ENCODE data around the gene MRPS18B.

MRPS18B gene

DNA sequence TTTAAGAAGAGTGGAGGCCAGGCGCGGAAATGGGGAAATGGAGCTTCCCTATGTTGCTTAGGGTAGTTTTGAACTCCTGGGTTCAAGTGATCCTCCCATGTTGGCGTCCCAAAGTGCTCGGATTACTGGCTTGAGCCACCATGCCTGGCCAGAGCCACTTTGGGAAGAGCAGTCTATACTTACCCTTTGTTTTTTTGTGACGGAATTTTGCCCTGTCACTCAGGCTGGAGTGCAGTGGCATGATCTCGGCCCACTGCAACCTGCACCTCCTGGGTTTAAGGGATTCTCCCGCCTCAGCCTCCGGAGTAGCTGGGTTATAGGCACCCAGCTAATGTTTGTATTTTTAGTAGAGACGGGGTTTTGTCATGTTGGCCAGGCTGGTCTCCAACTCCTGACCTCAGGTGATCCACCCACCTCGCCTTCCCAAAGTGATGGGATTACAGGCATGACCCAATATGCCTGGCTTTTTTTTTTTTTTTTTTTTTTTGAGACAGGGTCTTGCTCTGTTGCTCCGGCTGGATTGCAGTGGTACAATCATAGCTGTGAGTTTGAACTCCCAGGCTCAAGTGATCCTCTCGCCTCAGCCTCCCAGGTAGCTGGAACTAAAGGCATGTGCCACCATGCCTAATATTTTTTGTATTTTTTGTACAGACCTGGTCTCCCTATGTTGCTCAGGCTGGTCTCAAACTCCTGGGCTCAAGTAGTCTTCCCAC is 18.6 kb upstream of the MRPS18B start:
- Mint-ChIP-seq H3K27ac (peak overlapping the region; percentile 56), H3K4me1 (peaks cover 28% of the 10 kb centered on the region), H3K9me3 (no peaks in the 10 kb centered on the region), H3K4me3 (no peak overlapping the region), H3K36me3 (peaks cover 100% of the 10 kb centered on the region)
- DNase-seq (ENCODE audit: low spot score in 2 of 2) (no peak), ATAC-seq (no peak)

DNA sequence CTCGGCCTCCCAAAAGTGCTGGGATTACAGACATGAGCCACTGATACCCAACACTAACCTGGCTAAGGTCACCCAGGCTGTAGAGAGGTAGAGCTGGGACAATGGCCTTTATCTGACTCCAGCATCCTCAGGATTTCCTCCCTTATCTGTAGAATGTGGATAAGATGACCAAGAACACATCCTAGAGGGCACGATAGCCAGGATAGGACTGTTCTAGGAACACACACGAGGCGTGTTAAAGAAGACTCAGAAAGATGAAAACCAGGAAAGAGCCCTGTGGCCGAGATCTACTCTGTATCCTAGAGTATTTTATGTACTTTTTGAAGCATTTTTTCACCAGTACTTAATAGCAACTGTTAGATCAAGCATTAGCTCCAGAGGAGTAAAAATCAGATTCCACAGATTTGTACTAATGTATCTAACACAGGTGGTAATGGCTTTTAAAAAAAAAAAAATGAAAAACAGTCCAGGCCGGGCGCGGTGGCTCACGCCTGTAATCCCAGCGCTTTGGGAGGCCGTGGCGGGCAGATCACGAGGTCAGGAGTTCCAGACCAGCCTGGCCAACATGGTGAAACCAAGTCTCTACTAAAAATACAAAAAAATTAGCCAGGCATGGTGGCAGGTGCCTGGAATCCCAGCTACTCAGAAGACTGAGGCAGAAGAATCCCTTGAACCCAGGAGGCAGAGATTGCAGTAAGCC is 17.9 kb upstream of the MRPS18B start:
- no peak for ATAC-seq
- no peak for DNase-seq (ENCODE audit: low spot score in 2 of 2)
- Mint-ChIP-seq H3K36me3 (peaks cover 100% of the 10 kb centered on the region), H3K4me1 (peaks cover 33% of the 10 kb centered on the region), H3K4me3 (no peak overlapping the region), H3K9me3 (no peaks in the 10 kb centered on the region), H3K27ac (peak overlapping the region; percentile 85)

DNA sequence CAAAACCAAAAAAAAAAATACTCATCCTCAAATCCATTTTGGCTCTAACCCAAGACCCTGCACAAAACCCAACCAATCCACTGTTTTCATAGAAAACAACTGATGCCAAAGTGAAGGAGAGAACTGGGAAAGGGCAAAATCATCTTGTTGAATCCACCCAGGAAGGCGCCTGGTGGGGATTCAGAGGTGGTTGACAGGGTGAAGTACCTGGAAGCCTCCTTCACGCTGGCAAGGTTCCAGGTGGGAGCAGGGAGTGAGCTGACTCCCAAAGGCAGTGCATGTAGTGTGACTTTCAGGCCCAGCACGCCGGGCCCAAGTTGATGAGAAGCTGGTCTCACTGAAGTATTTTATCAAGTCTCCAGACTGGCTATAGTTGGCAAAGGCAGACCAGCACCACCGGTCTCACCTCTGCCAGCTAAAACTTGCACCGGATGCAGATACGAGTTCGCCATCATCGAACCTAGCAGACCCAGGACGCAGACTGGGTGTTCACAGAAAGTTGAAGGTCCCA is 17.1 kb upstream of the MRPS18B start:
- DNase-seq (ENCODE audit: low spot score in 2 of 2) = no peak
- Mint-ChIP-seq H3K27ac (peak overlapping the region; percentile 85), H3K36me3 (peaks cover 100% of the 10 kb centered on the region), H3K9me3 (no peaks in the 10 kb centered on the region), H3K4me3 (no peak overlapping the region), H3K4me1 (peaks cover 33% of the 10 kb centered on the region)
- ATAC-seq = no peak

DNA sequence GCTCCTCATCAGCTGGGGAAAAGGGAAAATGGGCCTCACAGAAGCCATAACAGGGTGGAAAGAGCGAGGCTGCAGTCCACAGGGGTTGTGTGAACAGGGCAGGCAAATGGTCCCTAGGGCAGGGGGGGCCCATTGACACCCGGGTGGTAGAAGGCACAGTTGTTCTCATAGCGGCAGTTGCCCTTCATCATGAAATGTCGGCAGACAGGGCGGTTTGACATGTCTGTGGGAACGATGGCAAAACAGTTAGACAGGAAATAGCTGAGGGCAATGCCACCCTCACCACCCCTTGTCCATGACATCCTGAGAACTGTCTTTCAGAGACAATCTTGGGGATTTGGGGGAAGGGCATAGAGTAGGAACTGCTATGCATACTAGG is 16.2 kb upstream of the MRPS18B start:
- Mint-ChIP-seq H3K27ac (peak overlapping the region; percentile 85), H3K4me3 (no peak overlapping the region), H3K36me3 (peaks cover 100% of the 10 kb centered on the region), H3K9me3 (no peaks in the 10 kb centered on the region), H3K4me1 (peaks cover 39% of the 10 kb centered on the region)
- ATAC-seq (no peak), DNase-seq (ENCODE audit: low spot score in 2 of 2) (peak in 1 of 2 donors; percentile 52)

DNA sequence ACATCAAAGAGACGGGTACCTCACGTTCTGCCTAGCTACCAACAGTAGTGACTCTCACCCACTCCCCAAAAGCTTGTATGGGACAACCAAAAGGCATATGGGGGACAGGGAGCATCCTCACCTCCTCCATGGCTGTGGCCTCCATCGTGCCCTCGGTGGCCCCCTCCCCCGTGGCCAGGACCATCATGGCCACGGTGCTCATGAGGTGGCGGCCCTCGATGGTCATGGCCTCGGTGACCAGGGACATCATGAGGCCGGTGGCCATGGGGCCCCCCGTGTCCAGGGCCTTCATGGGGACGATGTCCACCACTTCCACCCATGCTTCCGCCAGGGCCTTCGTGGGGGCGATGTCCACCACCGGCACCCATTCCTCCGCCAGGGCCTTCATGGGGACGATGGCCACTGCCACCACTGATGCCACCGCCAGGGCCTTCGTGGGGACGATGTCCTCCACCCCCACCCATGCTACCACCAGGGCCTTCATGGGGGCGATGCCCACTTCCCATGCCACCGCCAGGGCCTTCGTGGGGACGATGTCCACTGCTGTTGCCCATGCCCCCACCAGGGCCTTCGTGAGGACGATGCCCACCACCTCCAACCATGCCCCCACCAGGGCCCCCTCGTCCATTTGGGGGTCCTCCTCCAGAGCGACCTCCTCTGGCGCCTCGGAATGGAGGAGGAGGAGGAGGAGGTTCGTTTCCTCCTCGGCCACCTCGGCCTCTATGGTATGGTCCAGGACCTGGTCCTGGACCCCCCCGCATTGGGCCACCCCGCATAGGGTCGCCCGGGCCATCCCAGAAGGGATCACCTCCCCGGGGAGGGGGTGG is 15.6 kb upstream of the MRPS18B start:
- H3K9me3 Mint-ChIP-seq = no peaks in the 10 kb centered on the region
- peaks cover 100% of the 10 kb centered on the region for H3K36me3 Mint-ChIP-seq
- DNase-seq (ENCODE audit: low spot score in 2 of 2) (no peak), ATAC-seq (no peak)
- peaks cover 42% of the 10 kb centered on the region for H3K4me1 Mint-ChIP-seq
- peak overlapping the region; percentile 85 for H3K27ac Mint-ChIP-seq
- H3K4me3 Mint-ChIP-seq = no peak overlapping the region

DNA sequence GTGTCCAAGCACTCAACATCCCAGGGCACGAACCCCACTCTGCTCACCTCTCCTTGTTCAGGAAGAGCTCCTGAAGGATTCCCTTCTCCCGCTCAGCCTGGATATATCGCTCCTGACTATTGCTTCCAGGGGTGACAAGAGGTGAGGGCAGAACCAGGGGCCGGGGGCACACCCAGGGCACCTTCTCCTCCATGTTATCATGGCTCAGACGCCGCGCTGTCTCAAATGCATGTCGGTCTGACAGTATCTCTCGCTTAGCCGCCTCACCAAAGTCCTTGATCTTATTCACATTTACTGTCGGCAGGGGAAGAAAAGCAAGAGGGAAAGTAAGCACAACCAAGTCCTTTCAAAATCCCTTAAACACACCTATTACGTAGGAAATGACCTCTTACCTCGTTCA is 13.7 kb upstream of the MRPS18B start:
- H3K9me3 Mint-ChIP-seq = no peaks in the 10 kb centered on the region
- peaks cover 100% of the 10 kb centered on the region for H3K36me3 Mint-ChIP-seq
- DNase-seq (ENCODE audit: low spot score in 2 of 2) = no peak
- no peak overlapping the region for H3K4me3 Mint-ChIP-seq
- H3K27ac Mint-ChIP-seq = peak overlapping the region; percentile 76
- H3K4me1 Mint-ChIP-seq = peaks cover 50% of the 10 kb centered on the region
- ATAC-seq = no peak

DNA sequence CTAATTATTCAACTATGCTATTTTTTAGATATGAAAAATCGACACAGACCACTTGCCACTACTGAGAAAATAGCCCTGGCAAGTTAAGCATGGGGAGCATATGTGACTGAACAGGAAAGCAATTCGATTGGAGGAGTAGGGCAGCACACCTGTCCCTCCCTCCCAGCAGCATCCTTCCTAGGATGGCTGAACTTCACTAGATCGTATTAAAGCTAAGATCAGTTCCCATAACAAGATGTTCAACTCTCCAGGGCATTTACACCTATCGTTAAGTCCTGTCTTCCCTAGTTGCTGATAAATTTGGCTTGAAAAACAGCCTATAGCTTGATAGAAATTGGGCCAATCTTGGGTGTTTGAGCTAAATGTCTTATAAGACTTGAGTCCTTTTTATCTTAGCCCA is 7.6 kb upstream of the MRPS18B start:
- Mint-ChIP-seq H3K9me3 (no peaks in the 10 kb centered on the region), H3K27ac (peak overlapping the region; percentile 84), H3K4me3 (no peak overlapping the region), H3K4me1 (peaks cover 76% of the 10 kb centered on the region), H3K36me3 (peaks cover 97% of the 10 kb centered on the region)
- DNase-seq (ENCODE audit: low spot score in 2 of 2) (no peak), ATAC-seq (no peak)

DNA sequence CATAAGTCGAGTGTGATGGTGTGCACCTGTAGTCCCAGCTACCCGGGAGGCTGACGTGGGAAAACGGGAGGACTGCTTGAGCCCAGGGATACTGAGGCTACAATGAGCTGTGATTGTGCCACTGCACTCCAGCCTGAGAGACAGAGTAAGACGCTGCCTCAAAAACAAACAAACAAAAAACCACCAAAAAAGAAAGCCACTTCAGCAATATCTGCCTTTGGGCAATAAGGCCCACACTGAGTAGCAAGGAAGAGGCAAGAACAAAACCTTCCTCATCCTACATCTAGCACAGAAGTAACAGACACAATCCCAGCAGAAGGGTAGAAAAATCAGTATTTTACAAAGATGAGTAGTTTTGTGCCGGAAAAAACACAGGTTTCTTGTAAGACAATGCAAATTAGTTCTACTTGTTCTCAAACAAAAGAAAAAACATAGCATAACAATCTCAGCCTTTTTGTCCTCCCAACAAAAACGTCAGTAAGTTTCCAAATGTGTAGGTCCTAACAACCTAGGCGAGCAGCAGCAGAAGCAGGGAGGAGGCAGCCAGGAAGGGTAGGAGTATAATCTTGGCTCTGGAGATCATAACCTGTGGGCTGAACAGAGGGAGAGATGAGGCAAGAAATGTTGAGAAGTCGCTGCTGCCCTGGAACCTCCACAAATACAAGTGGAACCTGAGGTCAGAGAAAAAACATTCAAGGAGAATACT is 6.3 kb upstream of the MRPS18B start:
- peak overlapping the region; percentile 84 for H3K27ac Mint-ChIP-seq
- peaks cover 81% of the 10 kb centered on the region for H3K4me1 Mint-ChIP-seq
- H3K9me3 Mint-ChIP-seq = no peaks in the 10 kb centered on the region
- DNase-seq (ENCODE audit: low spot score in 2 of 2) (no peak), ATAC-seq (no peak)
- no peak overlapping the region for H3K4me3 Mint-ChIP-seq
- H3K36me3 Mint-ChIP-seq = peaks cover 97% of the 10 kb centered on the region

DNA sequence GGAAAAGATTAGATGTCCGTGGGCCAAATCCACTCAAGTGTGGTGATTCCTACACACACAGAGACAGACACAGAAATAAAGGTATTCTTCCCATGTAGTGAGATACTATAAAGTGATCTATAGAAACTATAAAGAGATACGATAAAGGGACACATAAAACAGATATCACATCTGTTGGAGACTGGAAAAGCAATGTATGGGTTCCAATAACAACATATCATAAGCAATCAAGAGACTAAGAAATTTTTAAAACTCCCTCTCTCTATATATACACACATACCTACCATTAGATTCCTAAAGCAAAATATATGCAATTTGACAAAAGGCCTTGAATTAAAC is 5.8 kb upstream of the MRPS18B start:
- Mint-ChIP-seq H3K36me3 (peaks cover 97% of the 10 kb centered on the region), H3K27ac (peak overlapping the region; percentile 84), H3K9me3 (no peaks in the 10 kb centered on the region), H3K4me3 (no peak overlapping the region), H3K4me1 (peaks cover 80% of the 10 kb centered on the region)
- no peak for DNase-seq (ENCODE audit: low spot score in 2 of 2)
- no peak for ATAC-seq

DNA sequence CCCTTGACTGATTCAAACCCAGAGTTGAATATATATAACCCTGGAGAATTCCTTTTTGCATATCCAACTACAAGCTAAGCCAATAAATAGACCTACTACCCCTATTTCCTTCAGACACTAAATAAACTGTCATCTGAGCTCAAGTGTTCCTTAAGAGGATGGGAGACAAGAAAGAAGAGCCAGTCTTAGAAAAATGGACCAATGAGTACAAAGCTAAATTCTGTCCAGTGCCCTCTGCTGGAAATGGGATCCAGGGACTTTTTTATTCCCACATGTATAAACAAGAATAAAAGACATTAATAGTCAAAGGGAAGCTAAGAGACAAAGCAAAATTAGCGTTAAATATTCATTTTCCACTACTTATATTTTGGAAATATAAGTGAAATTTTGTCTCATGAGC is 5.4 kb upstream of the MRPS18B start:
- Mint-ChIP-seq H3K4me1 (peaks cover 83% of the 10 kb centered on the region), H3K36me3 (peaks cover 97% of the 10 kb centered on the region)

DNA sequence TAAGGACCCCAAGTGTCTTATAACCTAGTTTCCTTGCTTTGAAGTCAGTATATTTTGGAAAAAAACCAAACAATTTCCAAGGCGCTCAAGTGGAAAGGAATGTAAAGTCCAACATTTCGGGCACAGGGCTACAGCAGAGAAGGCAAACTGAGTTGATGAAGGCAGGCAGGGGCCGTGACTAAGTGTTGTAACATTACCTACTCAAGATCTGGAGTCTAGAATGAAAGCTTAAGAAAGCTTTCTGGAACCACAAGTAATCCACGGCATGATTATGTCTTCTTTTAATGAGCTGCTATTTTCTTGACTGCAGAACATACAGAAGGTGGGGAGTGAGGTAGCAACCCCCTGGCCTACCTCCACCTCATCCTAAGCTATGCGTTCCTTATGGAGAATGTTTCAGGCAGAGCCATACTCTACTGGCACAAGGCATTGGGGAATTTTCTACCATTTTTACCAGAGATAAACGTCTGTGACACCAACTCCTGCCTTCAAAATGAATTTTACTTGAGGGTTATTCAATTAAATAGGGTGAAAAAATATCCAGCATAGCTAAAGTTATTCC is 4.9 kb upstream of the MRPS18B start:
- peaks cover 83% of the 10 kb centered on the region for H3K4me1 Mint-ChIP-seq
- peaks cover 97% of the 10 kb centered on the region for H3K36me3 Mint-ChIP-seq
- no peaks in the 10 kb centered on the region for H3K9me3 Mint-ChIP-seq

More for the DNA sequence above, 5.4 kb upstream of the MRPS18B start:
- H3K4me3 Mint-ChIP-seq = no peak overlapping the region
- peak overlapping the region; percentile 84 for H3K27ac Mint-ChIP-seq
- ATAC-seq (no peak), DNase-seq (ENCODE audit: low spot score in 2 of 2) (no peak)
- no peaks in the 10 kb centered on the region for H3K9me3 Mint-ChIP-seq

DNA sequence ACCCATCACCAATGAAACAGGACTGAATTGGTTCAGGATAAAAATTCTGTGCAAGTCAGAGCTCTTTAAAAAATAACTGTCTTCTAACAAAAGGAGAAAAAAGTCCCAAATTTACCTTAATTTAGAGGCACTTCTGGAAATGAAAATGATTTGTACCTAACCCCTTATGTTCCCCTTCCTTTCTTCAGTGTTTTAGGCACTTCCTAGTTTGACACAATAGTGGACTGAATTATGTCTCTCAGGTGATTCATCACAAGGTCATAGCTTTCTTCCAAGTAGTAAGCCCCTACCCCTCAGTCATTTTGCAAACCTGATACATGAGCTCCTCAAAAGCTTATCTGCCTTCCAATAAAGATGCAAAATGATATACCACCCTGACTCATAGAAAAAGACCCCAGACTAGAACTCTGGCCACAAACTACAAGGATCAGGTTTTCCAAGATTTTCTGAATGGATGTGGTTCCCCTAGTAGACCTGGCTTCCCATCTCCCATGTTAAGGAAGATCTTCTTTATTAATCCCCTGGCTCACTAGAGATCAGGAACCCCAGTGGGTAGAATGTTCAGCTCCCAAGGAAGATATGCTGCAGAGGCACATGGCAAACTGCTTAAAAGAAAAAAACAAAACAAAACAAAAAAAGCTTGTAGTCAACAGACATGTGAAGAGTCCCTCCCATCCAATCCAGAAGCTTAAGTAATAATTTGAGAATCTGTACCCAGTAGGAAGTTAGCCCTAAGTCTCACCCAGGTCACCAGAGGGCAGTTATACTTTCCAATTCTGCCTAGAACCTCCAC is 4.2 kb upstream of the MRPS18B start:
- Mint-ChIP-seq H3K27ac (peak overlapping the region; percentile 100), H3K9me3 (no peaks in the 10 kb centered on the region), H3K4me1 (peaks cover 82% of the 10 kb centered on the region), H3K36me3 (peaks cover 97% of the 10 kb centered on the region), H3K4me3 (peak overlapping the region; percentile 87)
- DNase-seq (ENCODE audit: low spot score in 2 of 2) = no peak
- no peak for ATAC-seq

More for the DNA sequence above, 4.9 kb upstream of the MRPS18B start:
- H3K4me3 Mint-ChIP-seq = peak overlapping the region; percentile 87
- DNase-seq (ENCODE audit: low spot score in 2 of 2) = no peak
- peak overlapping the region; percentile 100 for H3K27ac Mint-ChIP-seq
- no peak for ATAC-seq

DNA sequence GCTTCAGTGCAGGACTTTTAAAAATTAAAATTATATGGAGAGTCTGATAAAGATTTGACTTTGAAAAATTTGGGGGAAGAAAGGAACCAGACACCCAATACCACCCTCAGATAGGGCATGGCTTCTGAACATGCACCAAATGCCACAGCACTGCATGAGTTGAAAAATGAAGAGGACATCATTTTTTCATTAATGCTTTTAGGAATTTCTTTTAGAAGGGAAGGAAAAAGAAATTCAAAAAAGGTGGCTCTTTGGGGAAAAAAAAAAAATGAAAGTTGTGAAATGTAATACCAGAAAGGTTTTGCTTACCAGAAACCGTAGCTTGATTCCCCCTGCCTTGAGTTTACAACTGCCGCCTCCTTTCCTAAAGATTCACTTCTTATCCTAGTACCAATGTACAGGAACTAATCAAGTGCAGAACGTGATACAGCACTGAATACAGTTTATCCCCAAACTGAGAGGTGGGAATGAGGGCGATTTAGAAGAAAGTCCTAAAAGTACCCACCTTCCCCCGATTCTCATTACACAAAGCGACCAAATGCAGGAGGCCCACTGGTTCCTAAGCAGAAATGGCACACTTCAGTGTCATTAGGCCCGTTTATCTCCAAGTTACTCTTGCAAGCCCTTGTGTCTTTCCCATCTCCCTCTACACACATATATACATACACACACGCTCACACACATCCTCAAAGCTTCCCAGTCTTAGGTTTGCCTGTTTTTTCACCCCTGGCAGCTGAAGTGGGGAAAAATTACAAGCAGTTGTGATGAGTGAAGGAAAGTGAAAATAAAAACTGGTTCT is 3.4 kb upstream of the MRPS18B start:
- Mint-ChIP-seq H3K36me3 (peaks cover 97% of the 10 kb centered on the region), H3K4me1 (peaks cover 82% of the 10 kb centered on the region)
- DNase-seq (ENCODE audit: low spot score in 2 of 2) = no peak

More for the DNA sequence above, 3.4 kb upstream of the MRPS18B start:
- Mint-ChIP-seq H3K27ac (peak overlapping the region; percentile 100), H3K9me3 (no peaks in the 10 kb centered on the region), H3K4me3 (peak overlapping the region; percentile 87)
- ATAC-seq = no peak

Data from stimulated activated effector memory CD8-positive, alpha-beta T cell treated with anti-CD3 and anti-CD28 coated beads, Interleukin-12 subunit alpha, Interleukin-12 subunit beta, amount 100 ng/mL, for 72 hours (primary cell).